WTC11 (cell line): Measurements from ENCODE around the gene GID8. TPM values are rescaled to one million over a fixed set of nuclear protein-coding genes. Genes with fewer than 3 reads are reported as not detected.

Source experiments
- ATAC-seq: fragments of 200-7000 bp; cut with Tn5 transposase; 2 replicates; pipeline ENCODE4 v1.10.0; 2021; ENCODE audit warnings: mild to moderate bottlenecking, moderate library complexity
- CTCF ChIA-PET: fragments of 300-600 bp; sonication (Branson Sonifier 250); formaldehyde crosslinking; loops from one replicate; lab custom pipeline; 2021; ENCODE audit warnings: antibody characterized with exemption; lab: Charles Lee
- POLR2A ChIA-PET: fragments of 350-600 bp; sonication (Branson Sonifier 250); formaldehyde crosslinking; loops from one replicate; lab custom pipeline; 2021; ENCODE audit warnings: antibody characterized with exemption; lab: Charles Lee
- DNase-seq: peaks from one replicate; pipeline ENCODE4 v3.0.0; 2021; ENCODE audit warnings: low spot score
- H3K27ac Mint-ChIP-seq: 2 replicates; pipeline ENCODE4 v1.8.0; 2021; ENCODE audit warnings: mixed read lengths
- H3K27me3 Mint-ChIP-seq: 2 replicates; pipeline ENCODE4 v1.8.0; 2021; ENCODE audit warnings: low read depth, mild to moderate bottlenecking, moderate library complexity, mixed read lengths
- H3K36me3 Mint-ChIP-seq: 2 replicates; pipeline ENCODE4 v1.8.0; 2021; ENCODE audit warnings: mixed read lengths
- H3K4me1 Mint-ChIP-seq: 2 replicates; pipeline ENCODE4 v1.8.0; 2022; ENCODE audit warnings: mixed read lengths
- H3K4me3 Mint-ChIP-seq: 2 replicates; pipeline ENCODE4 v1.8.0; 2021; ENCODE audit warnings: mild to moderate bottlenecking, moderate library complexity, mixed read lengths
- H3K9me3 Mint-ChIP-seq: 2 replicates; pipeline ENCODE4 v1.8.0; 2021; ENCODE audit warnings: mixed read lengths
- AR ChIP-seq: fragments of 250-450 bp; sonication (Bioruptor Pico); IDR thresholded peaks from 2 replicates; pipeline ENCODE4 v1.9.0; 2021; ENCODE audit warnings: mild to moderate bottlenecking
- ATF1 ChIP-seq: sonication (generic); formaldehyde crosslinking; IDR thresholded peaks from 2 replicates; pipeline ENCODE4 v1.8.1; 2023; ENCODE audit warnings: mild to moderate bottlenecking, moderate library complexity, missing genetic modification reagents
- CREB1 ChIP-seq: sonication (generic); formaldehyde crosslinking; IDR thresholded peaks from 2 replicates; pipeline ENCODE4 v1.8.0; 2023; ENCODE audit warnings: mild to moderate bottlenecking, missing genetic modification reagents
- ELF4 ChIP-seq: sonication (generic); formaldehyde crosslinking; IDR thresholded peaks from 2 replicates; pipeline ENCODE4 v1.8.1; 2022; ENCODE audit warnings: low read depth, mild to moderate bottlenecking, moderate library complexity, missing genetic modification reagents
- FOXK1 ChIP-seq: sonication (generic); formaldehyde crosslinking; IDR thresholded peaks from 2 replicates; pipeline ENCODE4 v1.8.0; 2022; ENCODE audit warnings: mild to moderate bottlenecking, moderate library complexity, missing genetic modification reagents
- GTF2I ChIP-seq: fragments of 250-450 bp; sonication (Bioruptor Pico); conservative IDR thresholded peaks from 2 replicates; pipeline ENCODE4 v1.4.0; 2021; ENCODE audit warnings: mild to moderate bottlenecking
- IRF2 ChIP-seq: sonication (generic); formaldehyde crosslinking; IDR thresholded peaks from 2 replicates; pipeline ENCODE4 v1.8.0; 2022; ENCODE audit warnings: low read depth, missing genetic modification reagents, borderline replicate concordance
- KAT7 ChIP-seq: sonication (generic); formaldehyde crosslinking; IDR thresholded peaks from 2 replicates; pipeline ENCODE4 v1.8.1; 2023; ENCODE audit warnings: missing genetic modification reagents, mild to moderate bottlenecking, borderline replicate concordance
- MLX ChIP-seq: sonication (generic); formaldehyde crosslinking; IDR thresholded peaks from 2 replicates; pipeline ENCODE4 v1.8.1; 2023; ENCODE audit warnings: mild to moderate bottlenecking, missing genetic modification reagents, moderate library complexity
- NFATC4 ChIP-seq: fragments of 250-450 bp; sonication (Bioruptor Pico); IDR thresholded peaks from 2 replicates; pipeline ENCODE4 v1.9.0; 2021; ENCODE audit warnings: mild to moderate bottlenecking
- NFE2L1 ChIP-seq: sonication (generic); formaldehyde crosslinking; IDR thresholded peaks from 2 replicates; pipeline ENCODE4 v1.8.1; 2023; ENCODE audit warnings: missing genetic modification reagents
- NFYB ChIP-seq: sonication (generic); formaldehyde crosslinking; conservative IDR thresholded peaks from 2 replicates; pipeline ENCODE4 v1.8.0; 2022; ENCODE audit warnings: low read depth, missing genetic modification reagents
- OVOL2 ChIP-seq: fragments of 250-450 bp; sonication (Bioruptor Pico); IDR thresholded peaks from 2 replicates; pipeline ENCODE4 v1.9.0; 2021; ENCODE audit warnings: mild to moderate bottlenecking, borderline replicate concordance
- SP1 ChIP-seq: sonication (generic); formaldehyde crosslinking; conservative IDR thresholded peaks from 2 replicates; pipeline ENCODE4 v1.8.1; 2022; ENCODE audit warnings: missing genetic modification reagents
- ZNF263 ChIP-seq: sonication (generic); formaldehyde crosslinking; IDR thresholded peaks from 2 replicates; pipeline ENCODE4 v1.8.1; 2022; ENCODE audit warnings: low read depth, mild to moderate bottlenecking, moderate library complexity, missing genetic modification reagents
- total RNA-seq: library from RNA; stranded (reverse); gene quantifications from 3 replicates; pipeline ENCODE4 v1.2.3, GENCODE V29; 2021
- TF ChIP-seq, protein P1 (sequence below): fragments of 200-600 bp; IDR thresholded peaks from 2 replicates; pipeline ENCODE4 v1.8.0; 2022; ENCODE audit warnings: antibody characterized with exemption
- TF ChIP-seq, protein P2 (sequence below): sonication (generic); formaldehyde crosslinking; IDR thresholded peaks from 2 replicates; pipeline ENCODE4 v1.8.0; 2023; ENCODE audit warnings: missing genetic modification reagents
- TF ChIP-seq, protein P3 (sequence below): fragments of 250-450 bp; sonication (Bioruptor Pico); IDR thresholded peaks from 2 replicates; pipeline ENCODE4 v2.1.2; 2022; ENCODE audit warnings: mild to moderate bottlenecking, moderate library complexity
- TF ChIP-seq, protein P4 (sequence below): sonication (generic); formaldehyde crosslinking; IDR thresholded peaks from 2 replicates; pipeline ENCODE4 v1.8.1; 2023; ENCODE audit warnings: mild to moderate bottlenecking, missing genetic modification reagents, borderline replicate concordance

GID8 gene
- total RNA-seq, 1 experiment from 2014 or later = 70.2 TPM

GRCh38 chr20:62947532-62948300 lies 9.8 kb downstream of the GID8 start:
- Mint-ChIP-seq H3K27me3 (no peaks in the 10 kb centered on the region), H3K36me3 (peaks cover 72% of the 10 kb centered on the region), H3K4me3 (no peak overlapping the region), H3K27ac (no peak overlapping the region), H3K9me3 (no peaks in the 10 kb centered on the region), H3K4me1 (peaks cover 4% of the 10 kb centered on the region)
- ChIA-PET POLR2A (interaction anchor here (1.2 kb wide), 1 partner anchor 10 kb away, joined by 3 read pairs; the partner anchor contains the start of gene GID8), CTCF (interaction anchor here (0.7 to 1.3 kb wide), 4 partner anchors 9 to 29 kb away, joined by 3 read pairs; no protein-coding TSS in a partner anchor)
- DNase-seq = no peak
- ATAC-seq = no peak
- TF ChIP-seq FOXK1 (CRISPR knock-in tag) (no peak), CREB1 (no peak), NFYB (no peak), ZNF263 (CRISPR knock-in tag) (no peak), NFE2L1 (CRISPR knock-in tag) (no peak), SP1 (CRISPR knock-in tag) (no peak), IRF2 (CRISPR knock-in tag) (no peak), ELF4 (CRISPR knock-in tag) (no peak), KAT7 (CRISPR knock-in tag) (no peak)
- TF ChIP-seq, protein P1, sequence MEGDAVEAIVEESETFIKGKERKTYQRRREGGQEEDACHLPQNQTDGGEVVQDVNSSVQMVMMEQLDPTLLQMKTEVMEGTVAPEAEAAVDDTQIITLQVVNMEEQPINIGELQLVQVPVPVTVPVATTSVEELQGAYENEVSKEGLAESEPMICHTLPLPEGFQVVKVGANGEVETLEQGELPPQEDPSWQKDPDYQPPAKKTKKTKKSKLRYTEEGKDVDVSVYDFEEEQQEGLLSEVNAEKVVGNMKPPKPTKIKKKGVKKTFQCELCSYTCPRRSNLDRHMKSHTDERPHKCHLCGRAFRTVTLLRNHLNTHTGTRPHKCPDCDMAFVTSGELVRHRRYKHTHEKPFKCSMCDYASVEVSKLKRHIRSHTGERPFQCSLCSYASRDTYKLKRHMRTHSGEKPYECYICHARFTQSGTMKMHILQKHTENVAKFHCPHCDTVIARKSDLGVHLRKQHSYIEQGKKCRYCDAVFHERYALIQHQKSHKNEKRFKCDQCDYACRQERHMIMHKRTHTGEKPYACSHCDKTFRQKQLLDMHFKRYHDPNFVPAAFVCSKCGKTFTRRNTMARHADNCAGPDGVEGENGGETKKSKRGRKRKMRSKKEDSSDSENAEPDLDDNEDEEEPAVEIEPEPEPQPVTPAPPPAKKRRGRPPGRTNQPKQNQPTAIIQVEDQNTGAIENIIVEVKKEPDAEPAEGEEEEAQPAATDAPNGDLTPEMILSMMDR = no peak
- TF ChIP-seq, protein P2, sequence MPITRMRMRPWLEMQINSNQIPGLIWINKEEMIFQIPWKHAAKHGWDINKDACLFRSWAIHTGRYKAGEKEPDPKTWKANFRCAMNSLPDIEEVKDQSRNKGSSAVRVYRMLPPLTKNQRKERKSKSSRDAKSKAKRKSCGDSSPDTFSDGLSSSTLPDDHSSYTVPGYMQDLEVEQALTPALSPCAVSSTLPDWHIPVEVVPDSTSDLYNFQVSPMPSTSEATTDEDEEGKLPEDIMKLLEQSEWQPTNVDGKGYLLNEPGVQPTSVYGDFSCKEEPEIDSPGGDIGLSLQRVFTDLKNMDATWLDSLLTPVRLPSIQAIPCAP = no peak
- TF ChIP-seq, protein P3, sequence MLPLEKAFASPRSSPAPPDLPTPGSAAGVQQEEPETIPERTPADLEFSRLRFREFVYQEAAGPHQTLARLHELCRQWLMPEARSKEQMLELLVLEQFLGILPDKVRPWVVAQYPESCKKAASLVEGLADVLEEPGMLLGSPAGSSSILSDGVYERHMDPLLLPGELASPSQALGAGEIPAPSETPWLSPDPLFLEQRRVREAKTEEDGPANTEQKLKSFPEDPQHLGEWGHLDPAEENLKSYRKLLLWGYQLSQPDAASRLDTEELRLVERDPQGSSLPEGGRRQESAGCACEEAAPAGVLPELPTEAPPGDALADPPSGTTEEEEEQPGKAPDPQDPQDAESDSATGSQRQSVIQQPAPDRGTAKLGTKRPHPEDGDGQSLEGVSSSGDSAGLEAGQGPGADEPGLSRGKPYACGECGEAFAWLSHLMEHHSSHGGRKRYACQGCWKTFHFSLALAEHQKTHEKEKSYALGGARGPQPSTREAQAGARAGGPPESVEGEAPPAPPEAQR (CRISPR knock-in tag) = no peak

DNA sequence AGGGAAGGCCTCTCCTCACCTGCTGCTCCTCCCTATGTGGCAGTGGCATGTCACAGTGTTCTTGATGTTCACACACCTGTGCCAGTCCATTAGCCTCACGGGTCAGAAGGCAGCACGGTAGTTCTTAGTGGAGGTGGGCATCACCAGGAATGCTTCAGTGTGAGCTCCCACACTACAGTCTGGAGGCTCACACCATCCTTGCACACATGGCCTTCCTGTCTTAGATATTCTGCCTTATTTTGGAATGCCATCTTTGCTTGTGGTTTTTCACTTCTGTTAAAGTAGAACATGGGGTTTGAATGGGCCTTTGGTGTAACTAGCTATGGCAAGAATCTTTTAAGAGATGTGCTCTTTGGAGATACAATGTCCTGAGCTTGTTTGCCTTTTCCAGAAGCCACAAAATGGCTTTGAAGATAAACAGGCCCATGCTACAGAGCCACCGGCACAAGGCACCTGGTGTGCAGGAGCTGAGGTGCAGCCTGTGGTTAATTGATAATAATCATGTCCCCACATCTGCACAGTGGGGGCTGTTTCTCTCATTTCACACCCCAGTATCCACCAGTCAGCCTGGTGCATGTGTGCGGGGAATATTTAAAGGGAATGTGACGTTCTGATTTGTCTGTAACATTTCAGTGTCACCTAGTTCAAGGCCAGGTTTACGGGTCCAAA lies 11.3 kb downstream of the GID8 start:
- no peaks in the 10 kb centered on the region for H3K27me3 Mint-ChIP-seq
- ChIA-PET POLR2A (interaction anchor here (0.9 kb wide), 1 partner anchor 12 kb away, joined by 3 read pairs; the partner anchor contains the start of gene GID8), CTCF (interaction anchor here (0.8 to 2.4 kb wide), 12 partner anchors 14 to 87 kb away, joined by 3 to 14 read pairs (median 6); no protein-coding TSS in a partner anchor)
- no peak overlapping the region for H3K4me3 Mint-ChIP-seq
- H3K9me3 Mint-ChIP-seq = no peaks in the 10 kb centered on the region
- no peak for DNase-seq
- peak overlapping the region; percentile 90; the same call in 1 of the 2 replicates for H3K27ac Mint-ChIP-seq
- no peak for TF ChIP-seq FOXK1 (CRISPR knock-in tag)
- peaks cover 61% of the 10 kb centered on the region for H3K36me3 Mint-ChIP-seq
- H3K4me1 Mint-ChIP-seq = peaks cover 13% of the 10 kb centered on the region
- ATAC-seq = no peak

DNA sequence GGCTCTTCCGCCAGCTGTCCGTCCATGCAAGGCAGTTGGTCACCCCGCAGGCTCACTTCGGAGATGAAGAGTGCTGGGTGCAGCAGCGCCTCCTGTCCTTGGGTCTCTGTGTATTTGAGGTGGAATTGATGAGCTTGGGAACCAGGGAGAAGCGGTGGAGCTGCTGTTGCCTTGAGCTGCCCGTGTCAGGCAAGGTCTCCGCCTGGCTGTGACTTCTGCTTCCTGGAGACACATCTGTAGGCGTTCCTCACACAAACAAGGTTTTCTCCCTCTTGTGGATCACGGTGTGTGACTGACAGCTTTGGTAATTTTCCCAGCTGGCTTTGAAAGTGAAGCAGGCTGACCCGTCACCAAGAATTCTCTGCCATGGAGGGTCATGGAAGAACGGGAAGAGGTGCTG lies 12.0 kb downstream of the GID8 start:
- Mint-ChIP-seq H3K4me3 (no peak overlapping the region), H3K27ac (peak overlapping the region; percentile 90), H3K27me3 (no peaks in the 10 kb centered on the region), H3K9me3 (no peaks in the 10 kb centered on the region), H3K4me1 (peaks cover 17% of the 10 kb centered on the region), H3K36me3 (peaks cover 54% of the 10 kb centered on the region)
- ATAC-seq = no peak
- CTCF ChIA-PET = interaction anchor here (0.5 to 2.4 kb wide), 15 partner anchors 11 to 88 kb away, joined by 3 to 14 read pairs (median 4); partner anchors contain the start of genes GID8 and TCFL5
- DNase-seq = no peak
- POLR2A ChIA-PET = interaction anchor here (0.9 kb wide), 1 partner anchor 12 kb away, joined by 3 read pairs; the partner anchor contains the start of gene GID8
- TF ChIP-seq ATF1 (CRISPR knock-in tag) (no peak), AR (CRISPR knock-in tag) (no peak), NFATC4 (CRISPR knock-in tag) (no peak), MLX (no peak), OVOL2 (CRISPR knock-in tag) (no peak), GTF2I (no peak)
- TF ChIP-seq, protein P4, sequence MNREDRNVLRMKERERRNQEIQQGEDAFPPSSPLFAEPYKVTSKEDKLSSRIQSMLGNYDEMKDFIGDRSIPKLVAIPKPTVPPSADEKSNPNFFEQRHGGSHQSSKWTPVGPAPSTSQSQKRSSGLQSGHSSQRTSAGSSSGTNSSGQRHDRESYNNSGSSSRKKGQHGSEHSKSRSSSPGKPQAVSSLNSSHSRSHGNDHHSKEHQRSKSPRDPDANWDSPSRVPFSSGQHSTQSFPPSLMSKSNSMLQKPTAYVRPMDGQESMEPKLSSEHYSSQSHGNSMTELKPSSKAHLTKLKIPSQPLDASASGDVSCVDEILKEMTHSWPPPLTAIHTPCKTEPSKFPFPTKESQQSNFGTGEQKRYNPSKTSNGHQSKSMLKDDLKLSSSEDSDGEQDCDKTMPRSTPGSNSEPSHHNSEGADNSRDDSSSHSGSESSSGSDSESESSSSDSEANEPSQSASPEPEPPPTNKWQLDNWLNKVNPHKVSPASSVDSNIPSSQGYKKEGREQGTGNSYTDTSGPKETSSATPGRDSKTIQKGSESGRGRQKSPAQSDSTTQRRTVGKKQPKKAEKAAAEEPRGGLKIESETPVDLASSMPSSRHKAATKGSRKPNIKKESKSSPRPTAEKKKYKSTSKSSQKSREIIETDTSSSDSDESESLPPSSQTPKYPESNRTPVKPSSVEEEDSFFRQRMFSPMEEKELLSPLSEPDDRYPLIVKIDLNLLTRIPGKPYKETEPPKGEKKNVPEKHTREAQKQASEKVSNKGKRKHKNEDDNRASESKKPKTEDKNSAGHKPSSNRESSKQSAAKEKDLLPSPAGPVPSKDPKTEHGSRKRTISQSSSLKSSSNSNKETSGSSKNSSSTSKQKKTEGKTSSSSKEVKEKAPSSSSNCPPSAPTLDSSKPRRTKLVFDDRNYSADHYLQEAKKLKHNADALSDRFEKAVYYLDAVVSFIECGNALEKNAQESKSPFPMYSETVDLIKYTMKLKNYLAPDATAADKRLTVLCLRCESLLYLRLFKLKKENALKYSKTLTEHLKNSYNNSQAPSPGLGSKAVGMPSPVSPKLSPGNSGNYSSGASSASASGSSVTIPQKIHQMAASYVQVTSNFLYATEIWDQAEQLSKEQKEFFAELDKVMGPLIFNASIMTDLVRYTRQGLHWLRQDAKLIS (CRISPR knock-in tag) = no peak
